Hematopoietic multipotent progenitor cell treated with erythropoietin and hydrocortisone succinate and interleukin-3 and kit ligand, for 15 days (in vitro differentiated cells): ENCODE measurements around the gene VPS54.

ENCODE experiments used
- DNase-seq: peaks from one replicate; pipeline ENCODE4 v3.0.0-alpha.2; 2015; ENCODE audit warnings: low spot score

The VPS54 gene, protein sequence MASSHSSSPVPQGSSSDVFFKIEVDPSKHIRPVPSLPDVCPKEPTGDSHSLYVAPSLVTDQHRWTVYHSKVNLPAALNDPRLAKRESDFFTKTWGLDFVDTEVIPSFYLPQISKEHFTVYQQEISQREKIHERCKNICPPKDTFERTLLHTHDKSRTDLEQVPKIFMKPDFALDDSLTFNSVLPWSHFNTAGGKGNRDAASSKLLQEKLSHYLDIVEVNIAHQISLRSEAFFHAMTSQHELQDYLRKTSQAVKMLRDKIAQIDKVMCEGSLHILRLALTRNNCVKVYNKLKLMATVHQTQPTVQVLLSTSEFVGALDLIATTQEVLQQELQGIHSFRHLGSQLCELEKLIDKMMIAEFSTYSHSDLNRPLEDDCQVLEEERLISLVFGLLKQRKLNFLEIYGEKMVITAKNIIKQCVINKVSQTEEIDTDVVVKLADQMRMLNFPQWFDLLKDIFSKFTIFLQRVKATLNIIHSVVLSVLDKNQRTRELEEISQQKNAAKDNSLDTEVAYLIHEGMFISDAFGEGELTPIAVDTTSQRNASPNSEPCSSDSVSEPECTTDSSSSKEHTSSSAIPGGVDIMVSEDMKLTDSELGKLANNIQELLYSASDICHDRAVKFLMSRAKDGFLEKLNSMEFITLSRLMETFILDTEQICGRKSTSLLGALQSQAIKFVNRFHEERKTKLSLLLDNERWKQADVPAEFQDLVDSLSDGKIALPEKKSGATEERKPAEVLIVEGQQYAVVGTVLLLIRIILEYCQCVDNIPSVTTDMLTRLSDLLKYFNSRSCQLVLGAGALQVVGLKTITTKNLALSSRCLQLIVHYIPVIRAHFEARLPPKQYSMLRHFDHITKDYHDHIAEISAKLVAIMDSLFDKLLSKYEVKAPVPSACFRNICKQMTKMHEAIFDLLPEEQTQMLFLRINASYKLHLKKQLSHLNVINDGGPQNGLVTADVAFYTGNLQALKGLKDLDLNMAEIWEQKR

GRCh38 chr2:64019083-64019974, at the start of gene VPS54:
TSS of gene VPS54 (minus strand) at chr2:64019428. CDS start at chr2:63983999, 35,429 bp downstream.
- peak; percentile 43 for DNase-seq

DNA sequence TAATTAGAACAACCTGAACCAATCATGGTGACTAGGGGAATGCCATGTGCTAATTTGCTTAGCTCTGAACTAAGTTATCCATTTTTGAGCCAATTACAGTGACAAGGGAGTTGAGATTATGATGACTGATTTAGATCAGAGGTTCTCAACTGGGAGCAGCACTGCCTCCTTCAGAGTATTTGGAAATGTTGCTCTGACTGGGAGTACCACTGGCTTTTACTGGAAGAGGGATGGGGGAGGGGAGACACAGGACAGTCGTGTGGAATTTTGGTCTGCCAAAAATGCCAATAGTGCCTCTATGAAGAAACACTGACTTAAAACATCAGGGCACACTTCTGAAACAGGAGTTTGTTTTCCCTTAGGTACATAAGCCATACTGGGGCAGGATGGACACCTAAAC, 48.1 kb upstream of the VPS54 start:
- no peak for DNase-seq

GRCh38 chr2:64065516-64065915, 46.3 kb upstream of the VPS54 start:
- DNase-seq: no peak

- DNase-seq: no peak
These were observed 44.7 kb upstream of the VPS54 start for GRCh38 chr2:64063924-64064331.

GRCh38 chr2:64063454-64063853, 44.2 kb upstream of the VPS54 start:
- DNase-seq: no peak

- DNase-seq: no peak
These were observed 43.6 kb upstream of the VPS54 start for GRCh38 chr2:64062840-64063239.

DNA sequence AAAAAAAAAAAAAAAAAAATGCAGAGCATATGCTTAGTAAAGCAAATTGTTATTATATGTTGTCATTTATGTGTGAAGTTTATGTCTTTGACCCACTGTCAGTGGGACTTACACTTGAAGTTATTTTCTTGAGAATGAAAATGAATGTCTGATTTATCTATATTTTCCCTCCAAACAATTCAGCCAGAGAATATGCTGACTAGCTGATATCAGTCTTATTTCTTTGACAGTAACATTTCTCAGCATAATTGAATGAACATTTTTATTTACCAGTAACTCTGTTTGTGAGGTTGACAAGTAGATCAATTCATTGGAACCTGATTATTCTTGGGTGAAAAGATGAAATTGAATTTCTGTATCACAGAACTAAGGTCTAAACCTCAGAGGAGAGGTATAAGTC, 40.0 kb upstream of the VPS54 start:
- DNase-seq: no peak

DNA sequence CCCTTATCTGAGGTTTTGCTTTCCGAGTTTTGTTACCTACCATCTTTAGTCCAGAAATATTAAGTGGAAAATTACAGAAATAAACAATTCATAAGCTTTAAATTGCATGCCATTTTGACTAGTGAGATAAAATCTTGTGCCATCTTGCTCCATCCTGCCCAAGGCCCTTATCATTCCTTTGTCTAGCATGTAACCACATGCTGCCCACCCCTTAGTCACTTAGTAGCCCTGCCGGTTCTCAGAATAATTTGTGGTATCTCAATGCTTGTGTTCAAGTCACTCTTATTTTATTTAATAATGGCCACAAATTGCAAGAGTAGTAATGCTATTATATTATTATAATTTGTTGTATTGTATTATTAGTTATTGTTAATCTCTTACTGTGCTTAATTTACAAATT, 36.8 kb upstream of the VPS54 start:
- DNase-seq: no peak

- no peak for DNase-seq
These were observed 35.1 kb upstream of the VPS54 start for GRCh38 chr2:64054161-64054915.

DNA sequence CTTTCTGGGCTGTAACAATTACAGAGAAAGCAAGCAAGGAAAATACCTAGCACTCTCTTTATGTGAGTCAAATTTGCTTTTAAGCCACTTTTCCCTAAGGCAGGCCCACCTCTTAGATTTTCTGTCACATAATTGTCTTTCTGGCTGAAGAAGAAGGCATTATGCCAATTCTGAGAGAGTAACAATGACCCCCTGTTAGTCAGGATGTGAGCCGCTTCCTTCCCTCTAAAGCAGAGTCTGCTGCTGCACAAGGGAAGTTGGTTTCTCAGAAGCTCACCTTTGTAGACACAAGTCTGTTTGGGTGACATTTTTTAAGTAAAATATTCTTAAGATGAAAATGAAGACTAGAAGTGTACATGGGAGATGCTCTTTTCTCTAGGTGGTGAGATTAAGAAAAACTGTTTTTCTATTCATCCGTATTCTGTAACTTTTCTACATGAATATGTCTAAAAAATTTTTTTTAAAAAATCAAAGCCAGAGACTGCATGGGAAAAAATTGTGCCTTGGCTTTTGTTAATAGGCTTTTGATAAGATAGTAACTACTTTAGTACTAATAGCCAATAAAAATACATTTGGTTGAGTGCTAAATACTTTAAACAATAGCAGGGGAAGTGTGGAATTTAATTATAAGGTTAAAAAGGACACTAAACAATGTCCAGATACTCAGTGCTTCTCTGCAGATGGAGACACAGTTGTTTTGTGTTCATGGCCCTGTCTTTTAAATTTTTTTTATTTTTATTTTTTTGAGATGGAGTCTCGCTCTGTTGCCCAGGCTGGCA, 33.4 kb upstream of the VPS54 start:
- DNase-seq: no peak

GRCh38 chr2:64049633-64050220, 30.5 kb upstream of the VPS54 start:
- no peak for DNase-seq

DNA sequence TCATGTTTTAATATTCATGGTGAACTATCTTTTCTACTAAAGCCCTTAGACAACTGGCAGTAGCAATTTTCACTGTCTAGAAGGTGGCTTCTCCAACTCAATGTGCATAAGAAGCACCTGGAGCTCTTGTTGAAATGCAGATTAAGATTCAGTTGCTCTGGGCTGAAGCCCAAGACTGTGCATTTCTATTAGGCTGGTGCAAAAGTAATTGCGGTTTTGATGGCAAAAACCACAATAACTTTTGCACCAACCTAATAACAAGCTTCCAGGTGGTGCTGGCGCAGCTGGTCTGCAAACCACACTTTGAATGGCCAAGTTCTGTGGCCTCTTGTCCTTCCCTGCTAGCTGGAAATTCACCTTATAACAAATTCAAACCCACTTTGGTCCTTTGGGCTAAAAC, 26.7 kb upstream of the VPS54 start:
- no peak for DNase-seq

GRCh38 chr2:64040161-64040560, 20.9 kb upstream of the VPS54 start:
- DNase-seq: no peak

GRCh38 chr2:64036034-64036705, 16.9 kb upstream of the VPS54 start:
- DNase-seq: no peak

DNA sequence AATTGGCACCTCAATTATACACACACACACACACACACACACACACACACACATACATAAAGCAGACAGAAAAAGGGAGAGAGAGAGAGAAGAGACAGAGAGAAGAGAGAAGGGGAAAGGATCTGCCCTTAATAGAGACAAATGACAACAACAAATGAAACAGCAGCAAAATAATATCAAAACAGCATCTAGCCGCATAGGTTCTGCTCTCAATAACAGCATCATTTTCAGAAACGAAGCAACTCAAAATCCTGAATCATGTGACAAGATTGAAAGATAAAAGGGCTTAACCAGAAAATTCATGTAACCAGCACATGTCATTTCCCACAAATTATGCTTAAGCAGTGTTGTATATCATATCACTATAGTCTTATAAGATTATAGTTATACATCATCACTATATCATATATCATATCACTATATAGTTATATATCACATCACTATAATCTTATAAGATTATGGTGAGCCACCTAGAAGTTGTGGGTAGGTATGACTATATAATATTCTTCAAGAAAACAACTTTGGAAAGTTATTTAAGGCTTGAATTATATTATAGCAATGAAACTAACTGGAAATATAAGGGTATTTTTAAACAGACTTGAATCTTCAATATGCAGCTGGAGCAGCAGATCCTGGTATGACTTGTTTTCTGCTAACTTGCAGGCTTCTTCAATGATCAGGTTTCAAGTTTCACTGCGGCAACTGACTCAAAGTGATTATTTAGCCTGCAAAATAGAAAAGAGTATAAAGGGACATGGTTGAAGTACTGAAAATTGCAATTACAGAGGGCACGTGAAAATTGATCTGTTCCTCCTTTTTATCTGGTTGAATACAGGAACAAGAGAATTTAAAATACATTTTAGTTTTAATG, 16.1 kb upstream of the VPS54 start:
- DNase-seq: no peak

DNA sequence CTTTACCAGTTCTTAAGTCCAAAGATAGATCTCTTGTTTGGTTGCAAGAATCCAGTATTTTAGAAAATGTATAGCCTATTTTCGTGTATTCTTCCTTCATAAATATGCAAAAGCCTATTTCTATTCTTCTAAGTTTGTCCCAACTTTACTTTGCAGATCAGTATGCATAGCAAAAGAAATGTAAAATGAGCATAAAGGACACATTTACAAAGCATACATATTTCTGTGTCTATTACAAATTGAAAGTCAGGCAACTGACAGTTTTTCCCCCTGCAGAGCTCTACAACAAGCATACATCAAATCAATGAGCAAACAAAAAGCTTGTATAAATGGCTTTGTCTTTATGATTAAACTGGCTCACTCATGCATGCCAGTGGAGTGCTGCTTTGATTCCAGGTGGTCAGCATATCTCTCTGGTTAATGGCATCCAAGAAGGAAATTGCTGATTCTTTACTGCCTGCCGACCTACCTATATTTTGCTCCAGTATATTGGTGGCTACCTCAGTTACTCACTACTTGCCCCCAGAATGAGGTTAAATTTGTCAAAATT, 10.0 kb upstream of the VPS54 start:
- DNase-seq: no peak

GRCh38 chr2:64025741-64026140, 6.5 kb upstream of the VPS54 start:
- DNase-seq: no peak
